Spleen (tissue), 11 donors: ENCODE data around the gene EXOC3L1. TPM values are rescaled to one million over a fixed set of nuclear protein-coding genes. Genes with fewer than 3 reads are reported as not detected.

Experiments used
- DNase-seq: peaks from one replicate; pipeline ENCODE4 v3.0.0-alpha.2; 2020
- H3K27ac ChIP-seq, 8 donors: fragments of 200-600 bp; sonication (generic) in 7 of 8; 1 replicate in 4 of 8; 2 replicates in 4 of 8; pipeline versions ENCODE4 v1.5.0 to v1.8.0; 2016 to 2021; ENCODE audit warnings: inconsistent platforms in 4 of 8, mild to moderate bottlenecking in 4 of 8, moderate library complexity in 1 of 8
- H3K27me3 ChIP-seq, 7 donors: fragments of 200-600 bp; sonication (generic) in 6 of 7; replicated peaks in 1 of 7; 1 replicate in 4 of 7; 2 replicates in 3 of 7; pipeline versions ENCODE4 v1.5.0 to v1.8.0; 2016 to 2021; ENCODE audit warnings: inconsistent platforms in 3 of 7, mild to moderate bottlenecking in 1 of 7
- H3K36me3 ChIP-seq, 6 donors: fragments of 200-600 bp; sonication (generic) in 5 of 6; 1 replicate in 4 of 6; 2 replicates in 2 of 6; pipeline versions ENCODE4 v1.5.0 to v1.8.0; 2016 to 2021; ENCODE audit warnings: inconsistent platforms in 2 of 6
- H3K4me1 ChIP-seq, 6 donors: fragments of 200-600 bp; sonication (generic) in 5 of 6; 1 replicate in 3 of 6; 2 replicates in 3 of 6; pipeline versions ENCODE4 v1.5.0 to v1.8.0; 2016 to 2021; ENCODE audit warnings: inconsistent platforms in 3 of 6
- H3K4me3 ChIP-seq, 8 donors: fragments of 200-600 bp; sonication (generic) in 7 of 8; 1 replicate in 4 of 8; 2 replicates in 4 of 8; pipeline versions ENCODE4 v1.5.0 to v1.8.0; 2016 to 2021; ENCODE audit warnings: inconsistent platforms in 4 of 8, mild to moderate bottlenecking in 4 of 8, moderate library complexity in 2 of 8
- H3K9me3 ChIP-seq, 8 donors: fragments of 200-600 bp; sonication (generic) in 7 of 8; 1 replicate in 4 of 8; 2 replicates in 4 of 8; pipeline versions ENCODE4 v1.5.0 to v1.8.0; 2016 to 2021; ENCODE audit warnings: inconsistent platforms in 4 of 8
- CTCF ChIP-seq, 11 experiments: fragments of 200-600 bp in 7 of 11; fragments of 450-650 bp in 4 of 11; sonication (generic) in 4 of 11; IDR thresholded peaks in 8 of 11; conservative IDR thresholded peaks in 3 of 11; 1 replicate in 7 of 11; 2 replicates in 4 of 11; pipeline versions ENCODE4 v1.4.0 to v1.8.0; 2016 to 2021; ENCODE audit warnings: antibody characterized with exemption in 11 of 11, inconsistent platforms in 4 of 11, mild to moderate bottlenecking in 1 of 11
- POLR2A ChIP-seq, 3 donors: fragments of 450-650 bp; IDR thresholded peaks; one replicate each; pipeline ENCODE4 v1.5.1; 2017; ENCODE audit warnings: antibody characterized with exemption in 3 of 3, mild to moderate bottlenecking in 1 of 3
- POLR2AphosphoS5 ChIP-seq, 3 donors: sonication (generic); formaldehyde crosslinking; IDR thresholded peaks; one replicate each; pipeline ENCODE4 v1.5.1; 2017; ENCODE audit warnings: antibody characterized with exemption in 3 of 3
- WGBS, 5 donors: extraction: QIAGEN DNeasy Blood & Tissue Kit in 3 of 5; methylation state at CpG; one replicate each; pipeline versions ENCODE4 v1.1.5 to v1.1.7; 2013 to 2018; 5-methylcytosine and 5-hydroxymethylcytosine counted together
- intact Hi-C: fragments of 100-400 bp; cut with DNase I; formaldehyde crosslinking; loops from one replicate; pipeline ENCODE4 v1.15.0; 2023; ENCODE audit warnings: low total_unique reads
- polyA plus RNA-seq, 3 donors: library from polyadenylated mRNA; stranded (reverse); fragments of 200-250 nt; gene quantifications; one replicate each; pipeline ENCODE4 v1.2.1, GENCODE V29; 2013
- total RNA-seq, 7 donors: library from RNA; depleted of rRNA in 3 of 7; stranded (reverse); fragments of >200 nt in 3 of 7; fragmentation: NEBNext Ultra II Directional in 4 of 7; extraction: Animal tissue kit (Norgen Biotek cat#: 25700) in 4 of 7; gene quantifications; one replicate each; pipeline versions ENCODE4 v1.1.0 to v1.2.1, GENCODE V29; 2016 to 2021
- donor health status: healthy with polysubstance abuse.
- donor health status: DM: no; HTN: no; CAD: no; lungs with moderate emphysema.
- donor health status: DM: no; HTN: no; CAD: no.
- donor health status: Bipolar disorder and iron deficiency.
- donor health status: healthy.
- donor health status: DM: no; HTN: no; CAD: no.
- donor health status: DM: yes; HTN: yes; CAD: no.

Gene EXOC3L1
- total and polyA plus RNA-seq, 10 donors, result 28.5 to 113 (median 49.9) TPM

- Histone ChIP-seq H3K36me3 (no peaks in the 10 kb centered on the region), H3K27ac (no peak overlapping the region), H3K4me1 (peaks cover 52 to 78% (median 69%) of the 10 kb centered on the region in 6 donors), H3K4me3 (peak overlapping the region in 2 of 8 donors; percentile 40 to 67), H3K27me3 (peaks cover 4 to 97% (median 80%) of the 10 kb centered on the region in 7 donors), H3K9me3 (no peaks in the 10 kb centered on the region)
- DNase-seq, result no peak
- 6 to 11% (median 9%) methylated on average over 29 to 85 of the region's 85 CpGs for WGBS, 5 donors
- intact Hi-C loops, result no loop called here
- TF ChIP-seq POLR2AphosphoS5 (IDR thresholded peaks at IDR 0.05) (peak in 1 of 3 donors; percentile 52), CTCF (IDR thresholded peaks at IDR 0.05 in 8 of 11, conservative IDR thresholded peaks at IDR 0.05 in 3 of 11) (no peak)
These were observed 24.5 kb downstream of the EXOC3L1 start for GRCh38 chr16:67165121-67166078.

GRCh38 chr16:67164599-67165061 is 25.3 kb downstream of the EXOC3L1 start, which contains the start of gene HSF4:
Gene HSF4 (plus strand): TSS chr16:67164745. CDS start chr16:67164812, 67 bp downstream.
- H3K4me1 ChIP-seq, result peaks cover 44 to 76% (median 64%) of the 10 kb centered on the region in 6 donors
- 1 to 3% (median 2%) methylated on average over 6 to 41 of the region's 41 CpGs for WGBS, 5 donors
- peak; percentile 84 for DNase-seq

DNA sequence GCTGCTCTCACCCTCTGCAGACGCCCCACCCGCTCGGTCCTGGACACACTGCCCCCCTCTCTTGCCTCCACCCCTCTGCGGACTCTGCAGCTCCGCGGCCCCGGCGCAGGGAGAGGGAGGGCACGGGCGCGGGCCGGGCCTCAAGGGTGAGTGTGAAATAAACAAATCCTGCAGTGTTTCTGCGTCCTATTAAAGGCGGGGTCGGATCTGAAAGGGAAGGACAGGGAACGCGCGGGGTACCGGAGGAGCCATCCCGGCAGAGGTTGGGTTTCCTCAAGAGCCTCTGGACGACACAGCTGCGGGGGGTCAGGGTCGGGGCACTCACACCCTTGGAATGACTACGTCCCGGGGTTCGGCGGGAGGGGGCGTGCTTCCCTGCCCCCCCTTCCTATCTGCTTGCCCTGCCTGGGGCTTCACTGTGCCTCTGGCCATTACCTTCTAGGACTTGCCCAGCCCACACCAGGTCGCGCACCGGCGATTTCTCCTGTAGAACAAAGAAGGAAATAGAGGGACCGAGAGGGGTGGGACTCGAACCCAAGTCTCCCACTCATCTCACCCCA is 25.9 kb downstream of the EXOC3L1 start:
- TF ChIP-seq POLR2A (IDR thresholded peaks at IDR 0.05), result no peak
- no peak for TF ChIP-seq CTCF (IDR thresholded peaks at IDR 0.05 in 8 of 11, conservative IDR thresholded peaks at IDR 0.05 in 3 of 11)
- no peak for TF ChIP-seq POLR2AphosphoS5 (IDR thresholded peaks at IDR 0.05)
- peak overlapping the region in 7 of 8 donors; percentile 27 to 67 (median 36) for H3K4me3 ChIP-seq
- intact Hi-C loops, result no loop called here
- no peak overlapping the region for H3K27ac ChIP-seq
- no peaks in the 10 kb centered on the region for H3K36me3 ChIP-seq
- H3K4me1 ChIP-seq, result peaks cover 39 to 74% (median 61%) of the 10 kb centered on the region in 6 donors
- WGBS, 5 donors, result 3 to 6% (median 4%) methylated on average over 30 to 34 of the region's 34 CpGs
- H3K9me3 ChIP-seq, result no peaks in the 10 kb centered on the region
- H3K27me3 ChIP-seq, result peaks cover 4 to 83% (median 68%) of the 10 kb centered on the region in 7 donors
- DNase-seq, result peak; percentile 78

More at GRCh38 chr16:67164599-67165061, 25.3 kb downstream of the EXOC3L1 start, which contains the start of gene HSF4:
- Histone ChIP-seq H3K27ac (no peak within 1 kb of the TSS), H3K27me3 (peaks cover 4 to 89% (median 73%) of the 10 kb centered on the region in 7 donors), H3K36me3 (no peaks in the 10 kb centered on the region), H3K4me3 (peak within 1 kb of the TSS; percentile 14 to 67 (median 36)), H3K9me3 (no peaks in the 10 kb centered on the region)
- TF ChIP-seq CTCF (IDR thresholded peaks at IDR 0.05 in 8 of 11, conservative IDR thresholded peaks at IDR 0.05 in 3 of 11) (no peak), POLR2A (IDR thresholded peaks at IDR 0.05) (no peak), POLR2AphosphoS5 (IDR thresholded peaks at IDR 0.05) (peak; percentile 23 to 60 (median 48))
- intact Hi-C loops, result no loop called here
